Activated naive CD4-positive, alpha-beta T cell treated with anti-CD3 and anti-CD28 coated beads, Interleukin-2, amount 50 U/mL, for 16 hours (primary cell): ENCODE measurements around the gene PTPN22.

ENCODE experiments used
- DNase-seq: peaks from one replicate; pipeline ENCODE4 v3.0.0-alpha.2; 2020

Gene PTPN22

GRCh38 chr1:113846391-113847035 lies 25.0 kb downstream of the PTPN22 start:
- no peak for DNase-seq

GRCh38 chr1:113836534-113836933 lies 35.0 kb downstream of the PTPN22 start:
- DNase-seq: no peak

GRCh38 chr1:113835686-113836290 lies 35.7 kb downstream of the PTPN22 start:
- no peak for DNase-seq

- DNase-seq: no peak
Observed at GRCh38 chr1:113834716-113835115, 36.8 kb downstream of the PTPN22 start.

- no peak for DNase-seq
Observed at GRCh38 chr1:113830039-113830438, 41.5 kb downstream of the PTPN22 start.

- DNase-seq: no peak
Observed at GRCh38 chr1:113821916-113822315, 49.6 kb downstream of the PTPN22 start.

- no peak for DNase-seq
Observed at GRCh38 chr1:113818578-113818977, 52.9 kb downstream of the PTPN22 start.

- no peak for DNase-seq
Observed at GRCh38 chr1:113813218-113813617, 58.3 kb downstream of the PTPN22 start.

GRCh38 chr1:113812661-113813135 lies 58.8 kb downstream of the PTPN22 start:
- DNase-seq: no peak

GRCh38 chr1:113811888-113812660 lies 59.4 kb downstream of the PTPN22 start, which contains the start of gene RSBN1:
Gene RSBN1, minus strand, starts transcription at chr1:113812476. Its CDS starts 64 bp downstream, at chr1:113812412.
- peak; percentile 98 for DNase-seq

- peak; percentile 22 for DNase-seq
Observed at GRCh38 chr1:113811156-113811887, 60.2 kb downstream of the PTPN22 start.

GRCh38 chr1:113809670-113810602 lies 61.6 kb downstream of the PTPN22 start:
- no peak for DNase-seq

GRCh38 chr1:113808450-113809195 lies 62.9 kb downstream of the PTPN22 start:
- DNase-seq: no peak

GRCh38 chr1:113805639-113806038 lies 65.9 kb downstream of the PTPN22 start:
- DNase-seq: no peak

- no peak for DNase-seq
Observed at GRCh38 chr1:113805256-113805531, 66.3 kb downstream of the PTPN22 start.

- DNase-seq: no peak
Observed at GRCh38 chr1:113804421-113805255, 66.9 kb downstream of the PTPN22 start.

GRCh38 chr1:113802367-113803007 lies 69.0 kb downstream of the PTPN22 start:
- no peak for DNase-seq

- DNase-seq: no peak
Observed at GRCh38 chr1:113800487-113800886, 71.0 kb downstream of the PTPN22 start.

GRCh38 chr1:113797472-113797871 lies 74.0 kb downstream of the PTPN22 start:
- DNase-seq: no peak
